Subcutaneous adipose tissue (tissue), 4 donors: ENCODE results near the gene PACS2. TPM values are rescaled to one million over a fixed set of nuclear protein-coding genes. Genes with fewer than 3 reads are reported as not detected.

ENCODE experiments used
- total RNA-seq, 4 donors: library from RNA; depleted of rRNA; stranded (reverse); fragments of >200 nt; gene quantifications; one replicate each; pipeline ENCODE4 v1.1.0, GENCODE V29; 2016
- TF ChIP-seq, protein P1 (sequence below): fragments of 450-650 bp; IDR thresholded peaks from one replicate; pipeline ENCODE4 v1.5.1; 2016; ENCODE audit warnings: low read depth, mild to moderate bottlenecking, control low read depth, antibody characterized with exemption, moderate library complexity

PACS2 gene
- total RNA-seq, 4 donors from 2014 or later = 37.2 to 124 (median 57.8) TPM

DNA sequence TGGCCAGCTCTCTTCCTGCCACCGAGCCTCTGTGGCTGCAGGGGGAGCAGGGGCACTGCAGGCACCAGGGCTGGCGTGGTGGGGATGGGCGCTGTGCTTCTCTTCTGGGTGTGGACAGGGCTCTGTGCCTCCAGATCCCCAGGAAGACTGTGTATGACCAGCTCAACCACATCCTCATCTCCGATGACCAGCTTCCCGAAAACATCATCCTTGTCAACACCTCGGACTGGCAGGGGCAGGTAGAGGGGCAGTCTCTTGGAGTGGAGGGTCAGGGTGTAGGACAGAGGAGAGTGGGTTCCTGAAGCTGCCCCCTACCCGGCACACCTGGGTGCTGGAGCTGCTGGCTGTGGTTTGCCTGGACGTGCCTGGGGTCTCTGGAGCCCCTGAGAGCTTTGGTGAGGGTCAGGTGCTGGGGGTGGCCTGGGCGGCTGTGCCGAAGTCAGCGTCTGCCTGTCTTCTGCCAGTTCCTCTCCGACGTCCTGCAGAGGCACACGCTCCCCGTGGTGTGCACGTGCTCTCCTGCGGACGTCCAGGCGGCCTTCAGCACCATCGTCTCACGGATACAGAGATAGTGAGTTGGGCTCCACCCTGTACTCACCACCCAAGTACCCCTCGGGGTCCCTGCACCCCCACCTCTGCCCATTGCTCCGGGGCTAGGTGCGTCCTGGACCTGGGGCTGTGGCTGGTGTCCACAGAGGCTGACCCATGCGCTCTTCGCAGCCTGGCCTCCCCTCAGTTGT is 68.0 kb downstream of the PACS2 start:
- TF ChIP-seq, protein P1, sequence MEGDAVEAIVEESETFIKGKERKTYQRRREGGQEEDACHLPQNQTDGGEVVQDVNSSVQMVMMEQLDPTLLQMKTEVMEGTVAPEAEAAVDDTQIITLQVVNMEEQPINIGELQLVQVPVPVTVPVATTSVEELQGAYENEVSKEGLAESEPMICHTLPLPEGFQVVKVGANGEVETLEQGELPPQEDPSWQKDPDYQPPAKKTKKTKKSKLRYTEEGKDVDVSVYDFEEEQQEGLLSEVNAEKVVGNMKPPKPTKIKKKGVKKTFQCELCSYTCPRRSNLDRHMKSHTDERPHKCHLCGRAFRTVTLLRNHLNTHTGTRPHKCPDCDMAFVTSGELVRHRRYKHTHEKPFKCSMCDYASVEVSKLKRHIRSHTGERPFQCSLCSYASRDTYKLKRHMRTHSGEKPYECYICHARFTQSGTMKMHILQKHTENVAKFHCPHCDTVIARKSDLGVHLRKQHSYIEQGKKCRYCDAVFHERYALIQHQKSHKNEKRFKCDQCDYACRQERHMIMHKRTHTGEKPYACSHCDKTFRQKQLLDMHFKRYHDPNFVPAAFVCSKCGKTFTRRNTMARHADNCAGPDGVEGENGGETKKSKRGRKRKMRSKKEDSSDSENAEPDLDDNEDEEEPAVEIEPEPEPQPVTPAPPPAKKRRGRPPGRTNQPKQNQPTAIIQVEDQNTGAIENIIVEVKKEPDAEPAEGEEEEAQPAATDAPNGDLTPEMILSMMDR = no peak

DNA sequence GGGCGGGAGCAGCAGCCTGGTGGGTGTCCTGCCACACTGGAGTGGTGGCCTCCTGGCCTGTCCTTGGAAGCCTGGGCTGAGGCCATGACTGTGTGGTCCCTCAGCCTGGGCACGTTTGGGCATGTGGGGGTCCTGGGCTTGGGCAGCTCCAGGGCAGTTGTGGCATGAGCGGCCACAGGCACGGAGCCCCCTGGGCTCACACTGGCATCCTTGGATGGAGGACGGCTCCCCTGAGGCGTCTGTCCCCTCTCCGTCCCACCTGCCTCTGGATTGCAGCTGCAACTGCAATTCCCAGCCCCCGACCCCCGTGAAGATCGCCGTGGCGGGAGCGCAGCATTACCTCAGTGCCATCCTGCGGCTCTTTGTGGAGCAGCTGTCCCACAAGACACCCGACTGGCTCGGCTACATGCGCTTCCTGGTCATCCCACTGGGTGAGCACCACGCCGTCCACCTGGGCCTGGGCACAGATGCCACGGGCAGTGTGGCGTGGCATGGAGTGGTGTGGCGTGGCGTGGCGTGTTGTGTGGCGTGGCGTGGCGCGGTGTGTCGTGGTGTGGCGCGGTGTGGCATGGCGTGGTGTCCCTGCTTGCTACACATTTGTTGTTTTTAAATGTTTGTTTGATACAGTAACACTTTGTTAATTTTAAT is 68.7 kb downstream of the PACS2 start:
- TF ChIP-seq, protein P1 = no peak

DNA sequence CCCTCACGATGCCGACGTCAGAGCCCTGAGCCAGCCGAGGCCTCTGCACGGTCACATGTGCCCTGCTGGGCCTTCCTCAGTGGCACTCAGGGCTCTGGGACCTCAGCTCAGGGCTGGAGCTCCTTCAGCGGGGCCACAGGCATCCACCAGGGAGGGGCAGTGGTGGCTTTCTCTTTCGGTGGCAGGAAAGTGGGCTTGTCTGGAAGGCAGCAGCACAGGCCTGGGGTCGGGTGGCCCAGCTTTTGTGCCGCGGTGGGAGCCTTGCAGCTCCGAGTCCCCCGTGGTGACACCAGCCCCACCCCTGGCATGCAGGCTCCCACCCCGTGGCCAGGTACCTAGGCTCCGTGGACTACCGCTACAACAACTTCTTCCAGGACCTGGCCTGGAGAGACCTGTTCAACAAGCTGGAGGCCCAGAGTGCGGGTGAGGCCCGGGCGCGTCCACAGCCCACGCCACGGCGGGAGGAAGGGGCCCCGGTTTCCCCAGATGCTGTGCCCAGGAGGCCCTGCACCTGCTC is 69.6 kb downstream of the PACS2 start:
- TF ChIP-seq, protein P1 = no peak

DNA sequence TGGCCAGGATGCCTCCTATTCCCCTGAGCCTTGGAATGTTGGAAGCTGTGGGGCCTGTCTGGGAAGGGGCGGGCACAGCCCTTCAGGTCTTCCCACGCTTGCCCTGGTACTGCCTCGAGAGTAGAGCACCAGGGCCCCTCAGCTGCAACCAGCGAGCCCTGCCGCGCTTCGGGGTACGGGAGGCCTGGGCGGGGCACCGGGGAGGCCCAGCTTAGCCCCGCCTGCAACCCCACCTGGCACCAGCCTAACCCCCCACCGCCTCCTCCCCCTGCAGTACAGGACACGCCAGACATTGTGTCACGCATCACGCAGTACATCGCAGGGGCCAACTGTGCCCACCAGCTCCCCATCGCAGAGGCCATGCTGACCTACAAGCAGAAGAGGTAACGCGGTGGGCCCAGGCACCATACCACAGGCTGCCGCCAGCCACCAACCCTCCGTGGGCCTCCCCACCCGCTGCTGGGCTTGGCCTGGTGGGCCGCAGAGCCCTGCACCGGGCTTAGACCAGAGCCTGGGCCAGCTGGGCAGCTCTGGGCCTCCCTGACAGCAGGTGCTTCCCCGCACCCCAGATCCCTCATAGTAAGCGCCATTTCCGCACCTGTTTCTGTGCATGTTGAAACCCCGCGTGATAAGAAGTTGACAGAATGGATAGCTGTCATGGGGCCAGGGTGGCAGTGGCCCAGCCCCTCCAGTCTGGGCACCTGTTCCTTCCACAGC is 70.2 kb downstream of the PACS2 start:
- TF ChIP-seq, protein P1 = no peak

DNA sequence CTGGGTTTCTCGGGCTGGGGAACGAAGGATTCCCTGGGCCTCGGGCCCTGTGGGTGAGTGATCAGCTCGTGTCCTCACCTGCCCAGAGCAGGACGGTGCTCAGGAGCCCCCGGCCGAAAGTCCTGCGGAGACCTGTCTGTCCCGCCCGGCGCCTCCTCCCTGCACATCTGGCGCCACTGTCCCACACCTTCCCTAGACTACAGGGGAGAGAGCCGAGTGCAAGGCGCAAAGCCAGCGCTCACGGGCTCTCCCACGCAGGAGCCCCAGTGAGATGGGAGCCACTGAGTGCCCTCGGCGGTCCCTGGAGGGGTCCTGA is 70.7 kb downstream of the PACS2 start:
- TF ChIP-seq, protein P1 = no peak

DNA sequence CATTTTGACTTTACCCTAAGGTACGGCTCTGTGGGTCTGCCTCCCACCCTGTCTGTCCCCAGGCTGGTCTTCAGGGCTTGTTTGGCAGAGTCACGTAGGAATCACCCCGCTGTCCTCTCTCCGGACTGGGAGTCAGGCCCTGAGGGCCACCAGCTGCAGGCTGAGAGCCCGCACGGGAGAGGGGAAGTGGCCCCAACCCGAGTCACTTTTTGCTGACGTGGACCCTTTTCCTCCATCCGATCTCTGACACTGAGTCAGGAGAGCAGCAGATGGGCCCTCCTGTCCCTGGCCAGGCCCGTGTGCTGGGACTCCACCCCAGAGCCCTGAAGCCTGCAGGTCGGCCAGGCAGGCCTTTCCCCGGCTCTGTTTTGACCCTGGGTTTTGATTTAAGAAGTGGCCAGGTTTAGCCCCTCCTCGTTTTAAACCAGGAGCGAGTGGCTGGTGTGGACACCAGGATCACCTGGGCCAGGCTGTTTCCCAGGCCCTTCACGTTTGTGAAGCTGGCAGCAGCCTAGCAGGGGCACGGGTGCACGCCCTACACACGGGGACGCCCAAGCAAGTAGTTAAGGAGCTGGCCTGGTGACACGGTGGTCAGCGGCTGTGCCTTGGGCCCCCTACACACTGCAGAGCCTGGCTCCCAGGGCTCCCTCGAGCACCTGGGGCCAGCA is 71.3 kb downstream of the PACS2 start:
- TF ChIP-seq, protein P1 = no peak
